ENCODE data around the gene TBC1D3C.
"Not testable (repeated sequence)": the region's sequence is repeated elsewhere in the genome, so short reads cannot be mapped to it uniquely, and the experiment has no call there.

TBC1D3C gene

GRCh38 chr17:38068534-38068933, at the start of gene TBC1D3C:
Gene TBC1D3C (minus strand): TSS chr17:38068634. CDS start chr17:38067066, 1,568 bp downstream.
- H3K27me3 Mint-ChIP-seq; H3K4me3 Mint-ChIP-seq; DNase-seq; H3K27ac Mint-ChIP-seq; H3K4me1 Mint-ChIP-seq; H3K9me3 Mint-ChIP-seq; ATAC-seq; H3K36me3 Mint-ChIP-seq (ENCODE audit: low read depth): not testable (repeated sequence)

- not testable (repeated sequence) for DNase-seq; H3K36me3 Mint-ChIP-seq (ENCODE audit: low read depth); H3K27ac Mint-ChIP-seq; H3K27me3 Mint-ChIP-seq; ATAC-seq; H3K4me3 Mint-ChIP-seq; H3K9me3 Mint-ChIP-seq; H3K4me1 Mint-ChIP-seq
These were observed 30.8 kb upstream of the TBC1D3C start for GRCh38 chr17:38099262-38099661.

GRCh38 chr17:38094059-38094694, 25.7 kb upstream of the TBC1D3C start:
- not testable (repeated sequence) for ATAC-seq; H3K9me3 Mint-ChIP-seq; DNase-seq; H3K4me3 Mint-ChIP-seq; H3K27ac Mint-ChIP-seq; H3K36me3 Mint-ChIP-seq (ENCODE audit: low read depth); H3K27me3 Mint-ChIP-seq; H3K4me1 Mint-ChIP-seq

GRCh38 chr17:38088120-38088519, 19.7 kb upstream of the TBC1D3C start:
- H3K9me3 Mint-ChIP-seq; H3K27me3 Mint-ChIP-seq; H3K27ac Mint-ChIP-seq; H3K4me1 Mint-ChIP-seq; ATAC-seq; DNase-seq; H3K4me3 Mint-ChIP-seq; H3K36me3 Mint-ChIP-seq (ENCODE audit: low read depth): not testable (repeated sequence)

- H3K36me3 Mint-ChIP-seq (ENCODE audit: low read depth); H3K4me3 Mint-ChIP-seq; DNase-seq; H3K9me3 Mint-ChIP-seq; H3K27me3 Mint-ChIP-seq; H3K27ac Mint-ChIP-seq; H3K4me1 Mint-ChIP-seq: not testable (repeated sequence)
- peak; percentile 89 for ATAC-seq
These were observed 18.9 kb upstream of the TBC1D3C start for GRCh38 chr17:38087344-38087743.
